HepG2 (cell line): ENCODE measurements around the gene SNED1. TPM values are rescaled to one million over a fixed set of nuclear protein-coding genes. Genes with fewer than 3 reads are reported as not detected.

Experiments
- GATAD2A ChIP-seq: IDR thresholded peaks from 2 replicates; pipeline ENCODE4 v1.6.1; 2016
- HDAC2 ChIP-seq: sonication (generic); formaldehyde crosslinking; IDR thresholded peaks from 2 replicates; pipeline ENCODE4 v1.4.0; 2020; ENCODE audit warnings: missing genetic modification reagents
- HNF1B ChIP-seq: sonication (generic); formaldehyde crosslinking; IDR thresholded peaks from 2 replicates; pipeline ENCODE4 v1.5.1; 2020; ENCODE audit warnings: mild to moderate bottlenecking, moderate library complexity, missing genetic modification reagents
- IRF9 ChIP-seq: sonication (generic); formaldehyde crosslinking; IDR thresholded peaks from 2 replicates; pipeline ENCODE4 v1.8.0; 2022; ENCODE audit warnings: missing genetic modification reagents, mild to moderate bottlenecking, borderline replicate concordance
- MIER3 ChIP-seq: IDR thresholded peaks from 2 replicates; pipeline ENCODE4 v1.6.1; 2016; ENCODE audit warnings: missing compliant biosample characterization, borderline replicate concordance
- MIXL1 ChIP-seq: IDR thresholded peaks from 2 replicates; pipeline ENCODE4 v1.6.1; 2016
- NFAT5 ChIP-seq: sonication (generic); formaldehyde crosslinking; IDR thresholded peaks from 2 replicates; pipeline ENCODE4 v1.4.0; 2020; ENCODE audit warnings: missing genetic modification reagents
- PHF20 ChIP-seq: sonication (generic); formaldehyde crosslinking; IDR thresholded peaks from 2 replicates; pipeline ENCODE4 v1.5.0; 2020; ENCODE audit warnings: mild to moderate bottlenecking, missing genetic modification reagents
- SP1 ChIP-seq, 2 experiments: fragments of 450-650 bp in 1 of 2; sonication (generic) in 1 of 2; formaldehyde crosslinking in 1 of 2; IDR thresholded peaks; 2 replicates each; pipeline versions ENCODE4 v1.4.0 to v1.6.1; 2016 to 2020; ENCODE audit warnings: missing genetic modification reagents in 1 of 2
- SUZ12 ChIP-seq: fragments of 150-350 bp; IDR thresholded peaks from 2 replicates; pipeline ENCODE4 v1.6.1; 2014; ENCODE audit warnings: low read depth, low read length
- ZFP91 ChIP-seq: sonication (generic); formaldehyde crosslinking; IDR thresholded peaks from 2 replicates; pipeline ENCODE4 v1.9.0; 2022; ENCODE audit warnings: missing genetic modification reagents, mild to moderate bottlenecking, borderline replicate concordance
- ZNF331 ChIP-seq: sonication (generic); formaldehyde crosslinking; IDR thresholded peaks from 2 replicates; pipeline ENCODE4 v1.4.0; 2020; ENCODE audit warnings: missing genetic modification reagents
- ZNF451 ChIP-seq: sonication (generic); formaldehyde crosslinking; IDR thresholded peaks from 2 replicates; pipeline ENCODE4 v1.5.0; 2020; ENCODE audit warnings: mild to moderate bottlenecking, missing genetic modification reagents
- ZNF556 ChIP-seq: sonication (generic); formaldehyde crosslinking; IDR thresholded peaks from 2 replicates; pipeline ENCODE4 v1.4.0; 2020; ENCODE audit warnings: mild to moderate bottlenecking, missing genetic modification reagents, borderline replicate concordance
- ZNF558 ChIP-seq: sonication (generic); formaldehyde crosslinking; IDR thresholded peaks from 2 replicates; pipeline ENCODE4 v1.9.0; 2022; ENCODE audit warnings: mild to moderate bottlenecking, missing genetic modification reagents, borderline replicate concordance
- polyA plus RNA-seq, 8 experiments: library from polyadenylated mRNA; depleted of rRNA in 3 of 8; stranded (reverse) in 7 of 8; unstranded in 1 of 8; fragments of >200 nt; fragmentation: Illumina TruSeq in 4 of 8; extraction: Trizol in 4 of 8; gene quantifications; 2 replicates each; pipeline versions ENCODE4 v1.2.1 to v1.2.3, GENCODE V29; 2011 to 2016; ENCODE audit warnings: low read depth in 4 of 8, missing spikeins in 1 of 8, mixed read lengths in 1 of 8; ENCODE audit not compliant: insufficient read depth in 1 of 8
- total RNA-seq, 5 experiments: library from RNA; depleted of rRNA; stranded (reverse); fragments of >200 nt; fragmentation: Illumina TruSeq; extraction: Trizol; gene quantifications; 2 replicates each; pipeline ENCODE4 v1.2.3, GENCODE V29; 2016; ENCODE audit warnings: low read depth in 1 of 5
- TF ChIP-seq, protein P1 (sequence below): sonication (generic); formaldehyde crosslinking; IDR thresholded peaks from 2 replicates; pipeline ENCODE4 v1.4.0; 2020; ENCODE audit warnings: missing genetic modification reagents

The SNED1 gene
- total and polyA plus RNA-seq, 2 of the 13 experiments (the other 11 are each of a cell fraction or from before 2014, with no cell fraction given), result 0.15 to 0.65 TPM

GRCh38 chr2:241135737-241136136, 137.3 kb downstream of the SNED1 start (continued):
- no peak for TF ChIP-seq ZFP91 (CRISPR knock-in tag)
- no peak for TF ChIP-seq MIXL1 (CRISPR knock-in tag)
- no peak; the same call in 1 of the 2 replicates for TF ChIP-seq ZNF331 (CRISPR knock-in tag)
- peak; percentile 56; the same call in 1 of the 2 replicates for TF ChIP-seq GATAD2A
- peak; percentile 20; the same call in 1 of the 2 replicates for TF ChIP-seq HNF1B (CRISPR knock-in tag)
- TF ChIP-seq ZNF556, result 0 out of 2 replicates have a peak, but pooled peaks have one; percentile 28
- 0 out of 2 replicates have a peak, but pooled peaks have one; percentile 36 for TF ChIP-seq HDAC2 (CRISPR knock-in tag)
- 0 out of 2 replicates have a peak, but pooled peaks have one; percentile 31 for TF ChIP-seq MIER3 (CRISPR knock-in tag)
- TF ChIP-seq IRF9, result no peak
- TF ChIP-seq, protein P1, sequence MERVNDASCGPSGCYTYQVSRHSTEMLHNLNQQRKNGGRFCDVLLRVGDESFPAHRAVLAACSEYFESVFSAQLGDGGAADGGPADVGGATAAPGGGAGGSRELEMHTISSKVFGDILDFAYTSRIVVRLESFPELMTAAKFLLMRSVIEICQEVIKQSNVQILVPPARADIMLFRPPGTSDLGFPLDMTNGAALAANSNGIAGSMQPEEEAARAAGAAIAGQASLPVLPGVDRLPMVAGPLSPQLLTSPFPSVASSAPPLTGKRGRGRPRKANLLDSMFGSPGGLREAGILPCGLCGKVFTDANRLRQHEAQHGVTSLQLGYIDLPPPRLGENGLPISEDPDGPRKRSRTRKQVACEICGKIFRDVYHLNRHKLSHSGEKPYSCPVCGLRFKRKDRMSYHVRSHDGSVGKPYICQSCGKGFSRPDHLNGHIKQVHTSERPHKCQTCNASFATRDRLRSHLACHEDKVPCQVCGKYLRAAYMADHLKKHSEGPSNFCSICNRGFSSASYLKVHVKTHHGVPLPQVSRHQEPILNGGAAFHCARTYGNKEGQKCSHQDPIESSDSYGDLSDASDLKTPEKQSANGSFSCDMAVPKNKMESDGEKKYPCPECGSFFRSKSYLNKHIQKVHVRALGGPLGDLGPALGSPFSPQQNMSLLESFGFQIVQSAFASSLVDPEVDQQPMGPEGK (CRISPR knock-in tag), result peak; percentile 47
- no peak for TF ChIP-seq SUZ12
- TF ChIP-seq NFAT5 (CRISPR knock-in tag), result no peak
- TF ChIP-seq PHF20, result peak; percentile 35; the same call in 1 of the 2 replicates
- TF ChIP-seq SP1 (IDR thresholded peaks at IDR 0.05), result no peak
- no peak for TF ChIP-seq SP1 (CRISPR knock-in tag; IDR thresholded peaks at IDR 0.05)
- no peak for TF ChIP-seq ZNF451
- TF ChIP-seq ZNF558 (CRISPR knock-in tag), result no peak
